Measurements from ENCODE around the gene TBX5. TPM values are rescaled to one million over a fixed set of nuclear protein-coding genes. Genes with fewer than 3 reads are reported as not detected.
A peak's percentile ranks its signal among the peaks of the same experiment; 100 is the strongest.

TBX5 gene
- total and polyA plus RNA-seq, 2 of the 4 experiments (the other 2 are of a cell fraction): 13.3 to 14.7 TPM

- H3K18ac ChIP-seq (ENCODE audit: low read depth, low read length): peak overlapping the region; percentile 76
- ATAC-seq (ENCODE audit: low read depth) (peak; percentile 7), DNase-seq (peak; percentile 69)
- no peak overlapping the region; the same call in 1 of the 2 replicates for H2AK5ac ChIP-seq (ENCODE audit: low read depth, low read length)
- ChIA-PET CTCF (interaction anchor here (1.5 kb wide), 1 partner anchor 74 kb away, joined by 3 read pairs; no protein-coding TSS in a partner anchor), POLR2A (ENCODE audit: unreplicated experiment) (no interaction called here)
- H3K79me1 ChIP-seq (ENCODE audit: low read depth in 1 of 2, low read length in 2 of 2): peaks cover 0 to 17% of the 10 kb centered on the region in 2 experiments; a peak in 2 of 4 replicates
- H2AFZ ChIP-seq (replicated peaks; ENCODE audit: low read length, poor library complexity): peak overlapping the region; percentile 73
- peak overlapping the region; percentile 97 for H3K4me3 ChIP-seq (ENCODE audit: insufficient read depth, low read depth, low read length)
- peaks cover 21% of the 10 kb centered on the region for H3K4me1 ChIP-seq (ENCODE audit: control insufficient read depth, insufficient read depth, low read length)
- H4K5ac ChIP-seq (ENCODE audit: low read depth, low read length): peak overlapping the region; percentile 67
- H3K23ac ChIP-seq (ENCODE audit: low read depth, low read length): peak overlapping the region; percentile 93
- H3K14ac ChIP-seq (replicated peaks; ENCODE audit: low read depth, low read length): peak overlapping the region; percentile 87
- peak overlapping the region; percentile 95 for H2BK5ac ChIP-seq (ENCODE audit: low read depth, low read length, poor library complexity, severe bottlenecking)
- H2BK15ac ChIP-seq (ENCODE audit: low read depth, low read length): peak overlapping the region; percentile 55; the same call in 2 of the 3 replicates
- H3K56ac ChIP-seq (ENCODE audit: extremely low read depth, insufficient read depth, low read length): peak overlapping the region; percentile 92
- H3K36me3 ChIP-seq (ENCODE audit: control insufficient read depth, insufficient read depth, low read length): peaks cover 31% of the 10 kb centered on the region; the same call in 1 of the 2 replicates
- BruUV-seq (replicated peaks): no TSS peak
- peak overlapping the region; percentile 99 for H3K9ac ChIP-seq (ENCODE audit: low read depth, low read length)
- H4K20me1 ChIP-seq (ENCODE audit: insufficient read depth, low read length): peaks cover 3% of the 10 kb centered on the region; the same call in 1 of the 2 replicates
- H4K91ac ChIP-seq (ENCODE audit: insufficient read depth, low read depth, low read length): peak overlapping the region; percentile 77
- H3K9me3 ChIP-seq (ENCODE audit: control insufficient read depth, insufficient read depth, low read length): no peaks in the 10 kb centered on the region
- in situ Hi-C loops (cut with MboI; ENCODE audit: low sequenced_read_pairs): loop anchor here (5.0 to 25.0 kb wide), 4 partner anchors 74 to 1216 kb away; partner anchors contain the start of genes DDX54 and RITA1
- peak overlapping the region; percentile 100 for H3K27ac ChIP-seq (ENCODE audit: insufficient read depth, low read length)
- H3K4ac ChIP-seq (ENCODE audit: low read depth, low read length): peak overlapping the region; percentile 87
- intact Hi-C loops (cut with micrococcal nuclease): loop anchor here (5.0 kb wide), 3 partner anchors 236 to 421 kb away; no protein-coding TSS in a partner anchor
- H3K27me3 ChIP-seq (ENCODE audit: control insufficient read depth, insufficient read depth, low read length): no peaks in the 10 kb centered on the region
- H4K8ac ChIP-seq (ENCODE audit: low read depth in 2 of 2, low read length in 2 of 2): peak overlapping the region; percentile 53 to 65; a peak in 3 of 4 replicates
- H2BK20ac ChIP-seq (ENCODE audit: low read depth, low read length): peak overlapping the region; percentile 41
- dilution Hi-C loops (cut with HindIII; ENCODE audit: low sequenced_read_pairs, unreplicated experiment): no loop called here
- peak overlapping the region; percentile 67 for H2BK120ac ChIP-seq (ENCODE audit: low read depth, low read length)
- H3K9me1 ChIP-seq (ENCODE audit: insufficient read depth, low read length): no peaks in the 10 kb centered on the region
- H3K4me2 ChIP-seq (ENCODE audit: low read depth, low read length): peak overlapping the region; percentile 83
- 1% methylated on average over 17 of the region's 41 CpGs; no CpG with 5 or more reads in 1 of the 2 experiments for WGBS, 2 experiments (ENCODE audit: extremely low coverage in 2 of 2, insufficient read length in 1 of 2)
- H2AK9ac ChIP-seq (replicated peaks; ENCODE audit: low read depth, low read length, poor library complexity): peak overlapping the region; percentile 85
- peak; percentile 21 for TF ChIP-seq RAD21 (IDR thresholded peaks at IDR 0.05; ENCODE audit: low read length)
- no peak for TF ChIP-seq MAZ (IDR thresholded peaks at IDR 0.05; ENCODE audit: borderline replicate concordance, low read depth, low read length)
- no peak for TF ChIP-seq SMC3 (IDR thresholded peaks at IDR 0.05; ENCODE audit: low read depth, low read length)
- TF ChIP-seq RCOR1 (IDR thresholded peaks at IDR 0.05; ENCODE audit: insufficient replicate concordance, low read length): no peak
- no peak for TF ChIP-seq CHD1 (IDR thresholded peaks at IDR 0.05; ENCODE audit: low read depth, low read length)
- TF ChIP-seq CTCF (conservative IDR thresholded peaks at IDR 0.05; ENCODE audit: low read depth, low read length): peak; percentile 38
- no peak for TF ChIP-seq CEBPB (IDR thresholded peaks at IDR 0.05; ENCODE audit: low read depth, low read length)
- TF ChIP-seq MXI1 (IDR thresholded peaks at IDR 0.05; ENCODE audit: borderline replicate concordance, low read depth, low read length): no peak
- no peak for TF ChIP-seq NFE2L2 (IDR thresholded peaks at IDR 0.05; ENCODE audit: low read depth, low read length)
Observed at GRCh38 chr12:114403011-114403689, 2.8 kb downstream of the TBX5 start.
